ENCODE results near the gene TGM5. TPM values are rescaled to one million over a fixed set of nuclear protein-coding genes. Genes with fewer than 3 reads are reported as not detected.

TGM5 gene
- total and polyA plus RNA-seq, 10 donors = 0.02 TPM; not detected in 9

DNA sequence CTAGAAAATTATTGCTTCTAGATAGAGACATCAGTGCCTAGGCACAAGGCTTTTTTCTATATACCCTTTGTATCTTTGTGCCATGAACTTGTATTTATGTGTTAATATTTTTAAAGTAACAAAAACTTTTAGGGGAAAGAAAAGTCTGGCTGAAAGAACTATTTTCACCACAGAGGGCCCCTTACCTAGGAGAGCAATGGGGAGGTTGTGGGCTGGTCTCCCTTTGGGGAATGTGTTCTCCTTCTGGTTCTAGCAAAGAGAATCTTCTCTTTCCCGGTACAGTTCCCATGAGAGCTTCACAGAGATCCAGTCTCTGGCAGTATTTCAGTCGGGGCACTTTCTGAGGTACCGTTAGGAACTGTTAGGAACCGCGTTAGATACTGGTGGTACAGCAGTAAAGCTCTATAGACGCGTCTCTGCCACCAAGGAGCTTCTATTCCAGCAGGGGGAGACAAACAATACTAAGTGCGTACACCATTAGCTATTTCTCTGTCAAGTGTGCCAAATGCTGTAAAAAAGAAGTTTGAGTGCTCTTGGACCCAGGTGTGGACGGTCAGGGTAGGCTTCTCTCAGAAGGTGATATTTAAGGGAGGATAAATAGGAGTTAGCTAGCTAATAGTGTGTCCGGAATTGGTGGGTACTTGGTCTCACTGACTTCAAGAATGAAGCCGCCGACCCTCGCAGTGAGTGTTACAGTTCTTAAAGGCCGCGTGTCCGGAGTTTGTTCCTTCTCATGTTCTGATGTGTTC, 41.4 kb downstream of the TGM5 start:
- Histone ChIP-seq H3K9me3 (no peaks in the 10 kb centered on the region), H3K4me1 (peaks cover 0 to 9% (median 0%) of the 10 kb centered on the region in 6 donors), H3K4me3 (no peak overlapping the region), H3K36me3 (no peaks in the 10 kb centered on the region), H3K27ac (no peak overlapping the region), H3K27me3 (replicated peaks in 1 of 7) (peaks cover 0 to 6% (median 0%) of the 10 kb centered on the region in 7 donors)
- TF ChIP-seq, protein P1, sequence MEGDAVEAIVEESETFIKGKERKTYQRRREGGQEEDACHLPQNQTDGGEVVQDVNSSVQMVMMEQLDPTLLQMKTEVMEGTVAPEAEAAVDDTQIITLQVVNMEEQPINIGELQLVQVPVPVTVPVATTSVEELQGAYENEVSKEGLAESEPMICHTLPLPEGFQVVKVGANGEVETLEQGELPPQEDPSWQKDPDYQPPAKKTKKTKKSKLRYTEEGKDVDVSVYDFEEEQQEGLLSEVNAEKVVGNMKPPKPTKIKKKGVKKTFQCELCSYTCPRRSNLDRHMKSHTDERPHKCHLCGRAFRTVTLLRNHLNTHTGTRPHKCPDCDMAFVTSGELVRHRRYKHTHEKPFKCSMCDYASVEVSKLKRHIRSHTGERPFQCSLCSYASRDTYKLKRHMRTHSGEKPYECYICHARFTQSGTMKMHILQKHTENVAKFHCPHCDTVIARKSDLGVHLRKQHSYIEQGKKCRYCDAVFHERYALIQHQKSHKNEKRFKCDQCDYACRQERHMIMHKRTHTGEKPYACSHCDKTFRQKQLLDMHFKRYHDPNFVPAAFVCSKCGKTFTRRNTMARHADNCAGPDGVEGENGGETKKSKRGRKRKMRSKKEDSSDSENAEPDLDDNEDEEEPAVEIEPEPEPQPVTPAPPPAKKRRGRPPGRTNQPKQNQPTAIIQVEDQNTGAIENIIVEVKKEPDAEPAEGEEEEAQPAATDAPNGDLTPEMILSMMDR (IDR thresholded peaks at IDR 0.05 in 8 of 11, conservative IDR thresholded peaks at IDR 0.05 in 3 of 11) = peak; percentile 43 to 83 (median 75)
- TF ChIP-seq POLR2A (IDR thresholded peaks at IDR 0.05) (no peak), POLR2AphosphoS5 (IDR thresholded peaks at IDR 0.05) (no peak)
- intact Hi-C loops (cut with DNase I; ENCODE audit: low total_unique reads) = loop anchor here (2.0 kb wide), 1 partner anchor 59 kb away; no protein-coding TSS in a partner anchor
- WGBS, 5 donors = 44 to 47% (median 45%) methylated on average over 16 of the region's 16 CpGs
- no peak for DNase-seq

DNA sequence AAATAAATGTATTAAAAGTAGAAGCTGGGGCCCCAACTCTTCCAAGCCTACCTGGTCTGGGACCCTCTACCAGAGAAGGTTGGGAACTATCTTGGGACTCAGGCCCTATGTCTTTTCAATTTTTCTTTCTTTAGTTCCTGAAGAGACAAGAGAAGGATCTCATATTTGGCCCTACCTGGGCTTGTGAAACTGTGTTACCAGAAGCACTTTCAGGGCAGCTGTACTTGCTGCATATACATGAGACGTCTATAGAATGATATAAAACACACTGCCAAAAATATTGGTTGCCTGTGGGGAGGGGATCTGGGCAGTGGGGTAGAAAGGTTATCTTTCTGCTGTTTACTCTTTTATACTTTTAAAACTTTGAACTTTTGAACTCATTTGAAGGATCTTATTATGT, 45.3 kb downstream of the TGM5 start:
- H3K27ac ChIP-seq = no peak overlapping the region
- intact Hi-C loops (cut with DNase I; ENCODE audit: low total_unique reads) = no loop called here
- no peaks in the 10 kb centered on the region for H3K9me3 ChIP-seq
- TF ChIP-seq POLR2A (IDR thresholded peaks at IDR 0.05) (no peak), POLR2AphosphoS5 (IDR thresholded peaks at IDR 0.05) (no peak)
- TF ChIP-seq, protein P1 (IDR thresholded peaks at IDR 0.05 in 8 of 11, conservative IDR thresholded peaks at IDR 0.05 in 3 of 11) = no peak
- peaks cover 0 to 9% (median 0%) of the 10 kb centered on the region in 6 donors for H3K4me1 ChIP-seq
- H3K27me3 ChIP-seq (replicated peaks in 1 of 7) = peaks cover 0 to 12% (median 0%) of the 10 kb centered on the region in 7 donors
- no peak overlapping the region for H3K4me3 ChIP-seq
- WGBS, 5 donors = 76 to 94% (median 77%) methylated on average over 1 of the region's 1 CpG
- H3K36me3 ChIP-seq = no peaks in the 10 kb centered on the region
- DNase-seq = no peak

DNA sequence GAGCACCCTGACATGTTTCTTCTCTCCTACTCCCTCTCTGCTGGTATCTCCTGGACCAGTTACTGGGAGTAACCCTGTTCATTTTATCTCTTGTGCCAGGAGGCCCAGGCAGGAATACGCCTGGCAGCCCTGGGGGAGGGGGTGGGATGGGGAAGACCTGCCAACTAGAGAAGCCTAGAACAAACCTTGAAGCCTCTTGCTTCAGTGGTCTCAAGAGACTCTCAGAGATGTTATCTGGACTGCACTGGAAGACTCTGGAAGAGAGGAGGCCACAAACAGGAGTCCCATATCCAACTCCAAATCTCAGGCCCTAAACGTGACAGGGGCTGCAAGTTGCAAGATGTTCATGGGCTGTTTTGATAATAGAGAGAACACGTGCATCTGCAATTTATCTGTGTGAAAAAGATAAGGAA, 45.7 kb downstream of the TGM5 start, which contains the start of gene EPB42:
Gene EPB42 (minus strand): TSS at position 28 of the 413 bp plus-strand sequence. CDS start 193 bp downstream, outside the sequence.
- peak within 1 kb of the TSS in 1 of 8 donors; percentile 2 for H3K4me3 ChIP-seq
- H3K27me3 ChIP-seq (replicated peaks in 1 of 7) = peaks cover 0 to 10% (median 0%) of the 10 kb centered on the region in 7 donors
- no peaks in the 10 kb centered on the region for H3K9me3 ChIP-seq
- intact Hi-C loops (cut with DNase I; ENCODE audit: low total_unique reads) = no loop called here
- peaks cover 0 to 9% (median 0%) of the 10 kb centered on the region in 6 donors for H3K4me1 ChIP-seq
- H3K27ac ChIP-seq = no peak within 1 kb of the TSS
- no peaks in the 10 kb centered on the region for H3K36me3 ChIP-seq
- TF ChIP-seq POLR2A (IDR thresholded peaks at IDR 0.05) = no peak
- TF ChIP-seq POLR2AphosphoS5 (IDR thresholded peaks at IDR 0.05) = no peak
- TF ChIP-seq, protein P1 (IDR thresholded peaks at IDR 0.05 in 8 of 11, conservative IDR thresholded peaks at IDR 0.05 in 3 of 11) = no peak
- no peak for DNase-seq
- 61 to 85% (median 72%) methylated on average over 3 of the region's 3 CpGs for WGBS, 5 donors
